Mesenchymal stem cell (in vitro differentiated cells and primary cell): ENCODE data around the gene PDILT.

Experiments used
- DNase-seq: peaks from one replicate; pipeline ENCODE4 v3.0.0-alpha.2; 2013
- H2AFZ ChIP-seq: one replicate; pipeline ENCODE4 v1.6.1; 2013; ENCODE audit warnings: low read depth, mild to moderate bottlenecking, control low read depth, inconsistent platforms, low read length, moderate library complexity
- H2AK5ac ChIP-seq: 2 replicates; pipeline ENCODE4 v1.6.1; 2013; ENCODE audit warnings: low read length, moderate library complexity, mild to moderate bottlenecking, inconsistent platforms; ENCODE audit not compliant: severe bottlenecking
- H2BK120ac ChIP-seq: one replicate; pipeline ENCODE4 v1.6.1; 2013; ENCODE audit warnings: low read depth, mild to moderate bottlenecking, inconsistent platforms, low read length, moderate library complexity
- H2BK12ac ChIP-seq, 2 experiments: one replicate each; pipeline ENCODE4 v1.6.1; 2013; ENCODE audit warnings: inconsistent platforms in 2 of 2, low read length in 2 of 2, mild to moderate bottlenecking in 2 of 2, moderate library complexity in 2 of 2, control low read depth in 1 of 2
- H2BK15ac ChIP-seq: one replicate; pipeline ENCODE4 v1.6.1; 2013; ENCODE audit warnings: mild to moderate bottlenecking, low read depth, inconsistent platforms; ENCODE audit not compliant: poor library complexity, severe bottlenecking
- H2BK5ac ChIP-seq: 2 replicates; pipeline ENCODE4 v1.6.1; 2013; ENCODE audit warnings: low read depth, mild to moderate bottlenecking, low read length, control low read depth, inconsistent platforms; ENCODE audit not compliant: poor library complexity, severe bottlenecking
- H3K14ac ChIP-seq, 2 experiments: one replicate each; pipeline ENCODE4 v1.6.1; 2013; ENCODE audit warnings: inconsistent platforms in 2 of 2, low read length in 2 of 2, control low read depth in 1 of 2, mild to moderate bottlenecking in 1 of 2, moderate library complexity in 1 of 2
- H3K18ac ChIP-seq, 2 experiments: one replicate each; pipeline ENCODE4 v1.6.1; 2013; ENCODE audit warnings: inconsistent platforms in 2 of 2, low read length in 2 of 2, control low read depth in 1 of 2, low read depth in 1 of 2, mild to moderate bottlenecking in 1 of 2
- H3K23ac ChIP-seq, 2 experiments: one replicate each; pipeline ENCODE4 v1.6.1; 2013; ENCODE audit warnings: inconsistent platforms in 2 of 2, low read length in 2 of 2, mild to moderate bottlenecking in 2 of 2, moderate library complexity in 2 of 2, control low read depth in 1 of 2
- H3K27ac ChIP-seq: 2 replicates; pipeline ENCODE4 v1.5.1; 2013; ENCODE audit warnings: mild to moderate bottlenecking, moderate library complexity, low read length, control low read depth, inconsistent platforms; ENCODE audit not compliant: poor library complexity, severe bottlenecking
- H3K27me3 ChIP-seq, 2 experiments: 2 replicates each; pipeline versions ENCODE4 v1.6.1 to v1.7.0; 2013; ENCODE audit warnings: low read length in 2 of 2, mild to moderate bottlenecking in 2 of 2, moderate library complexity in 2 of 2, control low read depth in 1 of 2, inconsistent platforms in 1 of 2; ENCODE audit not compliant: control insufficient read depth in 1 of 2, insufficient read depth in 1 of 2
- H3K36me3 ChIP-seq, 2 experiments: 2 replicates each; pipeline versions ENCODE4 v1.6.1 to v1.7.0; 2013; ENCODE audit warnings: low read length in 2 of 2, control low read depth in 1 of 2, inconsistent platforms in 1 of 2, low read depth in 1 of 2, mild to moderate bottlenecking in 1 of 2; ENCODE audit not compliant: insufficient read depth in 2 of 2, control insufficient read depth in 1 of 2
- H3K4ac ChIP-seq, 2 experiments: one replicate each; pipeline ENCODE4 v1.6.1; 2013; ENCODE audit warnings: inconsistent platforms in 2 of 2, low read length in 2 of 2, mild to moderate bottlenecking in 2 of 2, moderate library complexity in 2 of 2, control low read depth in 1 of 2, low read depth in 1 of 2
- H3K4me1 ChIP-seq: 2 replicates; pipeline ENCODE4 v1.6.1; 2013; ENCODE audit warnings: low read depth, low read length, control low read depth; ENCODE audit not compliant: control insufficient read depth, insufficient read depth
- H3K4me2 ChIP-seq: 2 replicates; pipeline ENCODE4 v1.6.1; 2013; ENCODE audit warnings: low read length, mild to moderate bottlenecking, inconsistent platforms; ENCODE audit not compliant: poor library complexity, severe bottlenecking
- H3K4me3 ChIP-seq, 2 experiments: 2 replicates each; pipeline versions ENCODE4 v1.5.1 to v1.7.0; 2013; ENCODE audit warnings: low read length in 2 of 2, mild to moderate bottlenecking in 2 of 2, control low read depth in 1 of 2, low read depth in 1 of 2; ENCODE audit not compliant: insufficient read depth in 1 of 2
- H3K79me1 ChIP-seq: replicated peaks from 2 replicates; pipeline ENCODE4 v1.6.1; 2013; ENCODE audit warnings: mild to moderate bottlenecking, control low read depth, low read length, inconsistent platforms; ENCODE audit not compliant: poor library complexity, severe bottlenecking
- H3K9ac ChIP-seq: 2 replicates; pipeline ENCODE4 v1.7.0; 2013; ENCODE audit warnings: mild to moderate bottlenecking, low read length, moderate library complexity
- H3K9me3 ChIP-seq: 2 replicates; pipeline ENCODE4 v1.7.0; 2013; ENCODE audit warnings: mild to moderate bottlenecking, low read length; ENCODE audit not compliant: control insufficient read depth
- H4K8ac ChIP-seq: one replicate; pipeline ENCODE4 v1.6.1; 2013; ENCODE audit warnings: inconsistent platforms, mild to moderate bottlenecking, low read length, moderate library complexity
- H4K91ac ChIP-seq: one replicate; pipeline ENCODE4 v1.6.1; 2013; ENCODE audit warnings: mild to moderate bottlenecking, low read length, inconsistent platforms
- WGBS: methylation state at CpG from one replicate; pipeline ENCODE4 v1.1.7; 2013; ENCODE audit warnings: mixed read lengths; 5-methylcytosine and 5-hydroxymethylcytosine counted together

PDILT gene

GRCh38 chr16:20409398-20410120 lies 5.0 kb upstream of the PDILT start, which contains the start of gene ACSM5:
Gene ACSM5 (plus strand): TSS chr16:20409534. CDS start chr16:20411485, 1,951 bp downstream.
- Histone ChIP-seq H3K27me3 (no peaks in the 10 kb centered on the region), H3K4me2 (no peak within 1 kb of the TSS), H3K27ac (peak within 1 kb of the TSS; percentile 72), H3K79me1 (no peaks in the 10 kb centered on the region), H2BK120ac (no peak within 1 kb of the TSS), H3K4me3 (peak within 1 kb of the TSS in 1 of 2 experiments; percentile 53), H3K9me3 (no peaks in the 10 kb centered on the region), H3K23ac (no peak within 1 kb of the TSS), H3K36me3 (no peaks in the 10 kb centered on the region), H2AFZ (no peak within 1 kb of the TSS), H2BK5ac (peak within 1 kb of the TSS; percentile 35), H2BK12ac (no peak within 1 kb of the TSS), H2AK5ac (peak within 1 kb of the TSS; percentile 41), H4K8ac (no peak within 1 kb of the TSS), H2BK15ac (no peak within 1 kb of the TSS), H3K18ac (no peak within 1 kb of the TSS), H3K4me1 (no peaks in the 10 kb centered on the region), H4K91ac (no peak within 1 kb of the TSS), H3K14ac (no peak within 1 kb of the TSS), H3K9ac (peak within 1 kb of the TSS; percentile 67), H3K4ac (no peak within 1 kb of the TSS)
- WGBS, result 56% methylated on average over 3 of the region's 6 CpGs
- no peak for DNase-seq

- H3K18ac ChIP-seq, result no peak overlapping the region
- no peaks in the 10 kb centered on the region for H3K36me3 ChIP-seq
- H3K23ac ChIP-seq, result no peak overlapping the region
- no peak overlapping the region for H2BK5ac ChIP-seq
- H2BK120ac ChIP-seq, result no peak overlapping the region
- H3K4me2 ChIP-seq, result no peak overlapping the region
- H3K4ac ChIP-seq, result no peak overlapping the region
- no peak overlapping the region for H3K9ac ChIP-seq
- no peak overlapping the region for H4K91ac ChIP-seq
- no peak overlapping the region for H4K8ac ChIP-seq
- no peaks in the 10 kb centered on the region for H3K9me3 ChIP-seq
- WGBS, result 94% methylated on average over 2 of the region's 2 CpGs
- no peaks in the 10 kb centered on the region for H3K79me1 ChIP-seq
- H3K4me3 ChIP-seq, result no peak overlapping the region
- DNase-seq, result no peak
- no peak overlapping the region for H2BK15ac ChIP-seq
- no peak overlapping the region for H3K14ac ChIP-seq
- H2BK12ac ChIP-seq, result no peak overlapping the region
- peak overlapping the region; percentile 45 for H2AK5ac ChIP-seq
- peaks cover 7% of the 10 kb centered on the region for H3K4me1 ChIP-seq
- peaks cover 0 to 3% of the 10 kb centered on the region in 2 experiments for H3K27me3 ChIP-seq
- H2AFZ ChIP-seq, result no peak overlapping the region
- no peak overlapping the region for H3K27ac ChIP-seq
These were observed 1.9 kb downstream of the PDILT start for GRCh38 chr16:20402651-20403050.

GRCh38 chr16:20401475-20402016 lies 3.0 kb downstream of the PDILT start:
- no peak for DNase-seq

GRCh38 chr16:20401066-20401465 lies 3.5 kb downstream of the PDILT start:
- H3K9me3 ChIP-seq, result no peaks in the 10 kb centered on the region
- no peaks in the 10 kb centered on the region for H3K36me3 ChIP-seq
- H3K23ac ChIP-seq, result no peak overlapping the region
- peaks cover 0 to 4% of the 10 kb centered on the region in 2 experiments for H3K27me3 ChIP-seq
- no peak overlapping the region for H2BK5ac ChIP-seq
- no peak overlapping the region for H2BK120ac ChIP-seq
- no peak overlapping the region for H3K9ac ChIP-seq
- no peak overlapping the region for H3K4me2 ChIP-seq
- H4K8ac ChIP-seq, result no peak overlapping the region
- H3K14ac ChIP-seq, result no peak overlapping the region
- H2AFZ ChIP-seq, result no peak overlapping the region
- no CpG with 5 or more reads among the region's 2 CpGs for WGBS
- H3K18ac ChIP-seq, result no peak overlapping the region
- no peaks in the 10 kb centered on the region for H3K79me1 ChIP-seq
- H3K4ac ChIP-seq, result no peak overlapping the region
- no peak overlapping the region for H2AK5ac ChIP-seq
- no peak overlapping the region for H2BK15ac ChIP-seq
- no peak overlapping the region for H3K27ac ChIP-seq
- no peak overlapping the region for H4K91ac ChIP-seq
- no peak for DNase-seq
- no peak overlapping the region for H2BK12ac ChIP-seq
- H3K4me1 ChIP-seq, result peaks cover 7% of the 10 kb centered on the region
- no peak overlapping the region for H3K4me3 ChIP-seq

More at GRCh38 chr16:20401475-20402016, 3.0 kb downstream of the PDILT start:
- Histone ChIP-seq H3K4me2 (no peak overlapping the region), H2BK12ac (no peak overlapping the region), H4K8ac (no peak overlapping the region), H3K27me3 (peaks cover 0 to 4% of the 10 kb centered on the region in 2 experiments), H3K79me1 (no peaks in the 10 kb centered on the region), H3K4me3 (no peak overlapping the region), H3K9me3 (no peaks in the 10 kb centered on the region), H3K27ac (no peak overlapping the region), H2AK5ac (no peak overlapping the region), H2AFZ (no peak overlapping the region), H2BK15ac (no peak overlapping the region), H3K36me3 (no peaks in the 10 kb centered on the region), H3K4me1 (peaks cover 7% of the 10 kb centered on the region), H2BK5ac (no peak overlapping the region), H4K91ac (no peak overlapping the region), H3K4ac (no peak overlapping the region), H3K18ac (no peak overlapping the region), H2BK120ac (no peak overlapping the region), H3K14ac (no peak overlapping the region), H3K9ac (no peak overlapping the region), H3K23ac (no peak overlapping the region)
- 68% methylated on average over 8 of the region's 8 CpGs for WGBS
